ENCODE data around the gene SBK2.
A peak's percentile ranks its signal among the peaks of the same experiment; 100 is the strongest.

The SBK2 gene

GRCh38 chr19:55550321-55550650 is 13.4 kb upstream of the SBK2 start:
- Histone ChIP-seq H3K4me3 (peak overlapping the region; percentile 41 to 67 (median 52); a peak in 17 of 20 replicates), H3K4me2 (peak overlapping the region; percentile 83 to 99 (median 91)), H3K27ac (peak overlapping the region; percentile 59 to 98 (median 77); a peak in 20 of 22 replicates), H3K9ac (peak overlapping the region; percentile 57 to 84 (median 72); a peak in 21 of 22 replicates), H3K9me3 (replicated peaks in 1 of 11) (no peaks in the 10 kb centered on the region), H3K36me3 (no peaks in the 10 kb centered on the region), H4K20me1 (no peaks in the 10 kb centered on the region), H3K27me3 (no peaks in the 10 kb centered on the region), H3K4me1 (peaks cover 57 to 84% (median 78%) of the 10 kb centered on the region in 10 experiments)
- TF ChIP-seq Cebpa-rat (IDR thresholded peaks at IDR 0.05): no peak

DNA sequence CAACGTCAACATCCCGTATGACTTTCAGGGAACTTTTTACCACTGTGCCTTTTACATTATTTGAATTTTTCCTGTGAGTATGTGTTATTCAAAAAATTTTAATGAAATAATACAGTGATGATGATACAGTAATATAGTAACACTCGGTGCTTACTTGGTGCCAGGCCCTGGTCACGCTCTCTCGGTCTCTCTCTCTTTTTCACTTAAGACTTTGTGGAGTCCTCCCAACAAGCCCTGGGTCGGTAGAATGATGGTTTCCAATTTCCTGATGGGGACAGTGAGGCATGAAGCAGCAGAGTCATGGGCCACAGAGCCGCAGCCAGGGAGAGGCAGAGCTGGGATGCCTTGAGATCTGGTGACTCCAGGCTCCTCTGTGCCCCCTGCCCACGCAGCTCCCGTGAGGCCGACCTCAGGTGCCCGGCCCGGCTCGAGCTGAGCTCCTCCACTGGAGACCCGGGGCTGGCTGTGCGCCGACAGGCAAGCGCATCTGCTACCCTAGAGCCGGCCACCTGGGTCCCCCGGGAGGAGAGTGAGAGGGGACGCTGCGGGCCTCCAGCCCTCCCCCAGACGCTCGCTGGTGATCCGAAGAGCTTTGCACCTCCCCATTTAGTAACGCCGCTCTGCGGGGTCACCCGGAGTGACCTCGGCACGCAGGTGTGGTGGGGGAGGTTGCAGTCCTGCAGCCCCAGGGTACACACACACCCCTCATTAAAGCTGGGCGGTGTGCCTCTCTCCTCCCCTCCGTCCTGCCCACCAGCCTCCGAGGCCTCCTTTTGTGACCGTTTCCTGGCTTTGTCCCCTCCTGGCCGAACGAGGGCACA is 12.8 kb upstream of the SBK2 start:
- Histone ChIP-seq H3K36me3 (no peaks in the 10 kb centered on the region), H3K9ac (peak overlapping the region; percentile 57 to 84 (median 72)), H3K4me1 (peaks cover 62 to 89% (median 84%) of the 10 kb centered on the region in 10 experiments), H3K9me3 (replicated peaks in 1 of 11) (no peaks in the 10 kb centered on the region), H3K27ac (peak overlapping the region; percentile 59 to 98 (median 77)), H3K4me3 (peak overlapping the region; percentile 41 to 67 (median 52); a peak in 19 of 20 replicates), H3K27me3 (no peaks in the 10 kb centered on the region), H3K4me2 (peak overlapping the region; percentile 83 to 99 (median 91)), H4K20me1 (no peaks in the 10 kb centered on the region)
- TF ChIP-seq Cebpa-rat (IDR thresholded peaks at IDR 0.05): no peak

GRCh38 chr19:55546822-55547614 is 10.1 kb upstream of the SBK2 start:
- Histone ChIP-seq H3K27ac (peak overlapping the region; percentile 74 to 98 (median 83)), H3K4me1 (peaks cover 61 to 79% (median 74%) of the 10 kb centered on the region in 10 experiments), H3K4me2 (peak overlapping the region; percentile 83 to 98 (median 91))

GRCh38 chr19:55546011-55546410 is 9.1 kb upstream of the SBK2 start:
- peak overlapping the region; percentile 48 to 84 (median 71) for H3K9ac ChIP-seq
- H3K9me3 ChIP-seq (replicated peaks in 1 of 11): no peaks in the 10 kb centered on the region
- H3K27ac ChIP-seq: peak overlapping the region; percentile 74 to 98 (median 83)
- no peak for TF ChIP-seq Cebpa-rat (IDR thresholded peaks at IDR 0.05)
- peak overlapping the region; percentile 83 to 98 (median 91) for H3K4me2 ChIP-seq
- H3K36me3 ChIP-seq: no peaks in the 10 kb centered on the region
- no peaks in the 10 kb centered on the region for H4K20me1 ChIP-seq
- no peak overlapping the region; a peak in 4 of 20 replicates for H3K4me3 ChIP-seq
- H3K4me1 ChIP-seq: peaks cover 61 to 69% (median 67%) of the 10 kb centered on the region in 10 experiments
- H3K27me3 ChIP-seq: no peaks in the 10 kb centered on the region

More at GRCh38 chr19:55546822-55547614, 10.1 kb upstream of the SBK2 start:
- H3K27me3 ChIP-seq: no peaks in the 10 kb centered on the region
- no peak for TF ChIP-seq Cebpa-rat (IDR thresholded peaks at IDR 0.05)
- no peaks in the 10 kb centered on the region for H3K36me3 ChIP-seq
- H3K9me3 ChIP-seq (replicated peaks in 1 of 11): no peaks in the 10 kb centered on the region
- peak overlapping the region; percentile 10 to 53 (median 32); a peak in 15 of 20 replicates for H3K4me3 ChIP-seq
- H3K9ac ChIP-seq: peak overlapping the region; percentile 48 to 84 (median 71)
- H4K20me1 ChIP-seq: no peaks in the 10 kb centered on the region

DNA sequence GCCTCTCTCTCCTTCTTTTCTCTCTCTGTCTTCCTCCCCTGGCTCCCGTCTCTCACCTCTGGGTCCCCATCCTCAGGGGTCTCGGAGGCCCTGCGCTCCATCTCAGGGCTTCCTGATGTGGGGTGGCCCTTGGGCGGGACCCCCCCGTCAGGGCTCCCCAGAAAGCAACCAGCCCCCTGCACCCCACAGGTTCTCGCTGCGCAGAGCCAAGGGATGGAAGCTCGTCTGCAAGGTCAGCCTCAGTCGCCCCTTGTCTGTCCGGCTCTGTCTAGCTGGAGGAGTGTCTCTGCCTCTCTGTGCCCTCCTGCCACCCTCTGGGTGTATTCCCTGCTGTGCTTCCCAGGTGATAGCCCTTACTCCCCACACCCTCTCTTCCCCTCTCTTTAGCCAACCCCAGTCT is 8.5 kb upstream of the SBK2 start, which contains the start of gene SBK3:
Gene SBK3 (minus strand): TSS at position 101 of the 400 bp plus-strand sequence. CDS start 0 bp downstream, at position 101.
- Histone ChIP-seq H3K4me2 (peak within 1 kb of the TSS; percentile 83 to 98 (median 91)), H3K9me3 (replicated peaks in 1 of 11) (no peaks in the 10 kb centered on the region), H3K9ac (peak within 1 kb of the TSS; percentile 48 to 84 (median 71)), H3K4me3 (peak within 1 kb of the TSS in 6 of 10 experiments; percentile 11 to 53 (median 32); a peak in 7 of 20 replicates), H3K27ac (peak within 1 kb of the TSS; percentile 74 to 98 (median 83)), H3K27me3 (no peaks in the 10 kb centered on the region), H3K36me3 (no peaks in the 10 kb centered on the region), H4K20me1 (no peaks in the 10 kb centered on the region), H3K4me1 (peaks cover 61 to 64% (median 63%) of the 10 kb centered on the region in 10 experiments)
- TF ChIP-seq Cebpa-rat (IDR thresholded peaks at IDR 0.05): no peak

DNA sequence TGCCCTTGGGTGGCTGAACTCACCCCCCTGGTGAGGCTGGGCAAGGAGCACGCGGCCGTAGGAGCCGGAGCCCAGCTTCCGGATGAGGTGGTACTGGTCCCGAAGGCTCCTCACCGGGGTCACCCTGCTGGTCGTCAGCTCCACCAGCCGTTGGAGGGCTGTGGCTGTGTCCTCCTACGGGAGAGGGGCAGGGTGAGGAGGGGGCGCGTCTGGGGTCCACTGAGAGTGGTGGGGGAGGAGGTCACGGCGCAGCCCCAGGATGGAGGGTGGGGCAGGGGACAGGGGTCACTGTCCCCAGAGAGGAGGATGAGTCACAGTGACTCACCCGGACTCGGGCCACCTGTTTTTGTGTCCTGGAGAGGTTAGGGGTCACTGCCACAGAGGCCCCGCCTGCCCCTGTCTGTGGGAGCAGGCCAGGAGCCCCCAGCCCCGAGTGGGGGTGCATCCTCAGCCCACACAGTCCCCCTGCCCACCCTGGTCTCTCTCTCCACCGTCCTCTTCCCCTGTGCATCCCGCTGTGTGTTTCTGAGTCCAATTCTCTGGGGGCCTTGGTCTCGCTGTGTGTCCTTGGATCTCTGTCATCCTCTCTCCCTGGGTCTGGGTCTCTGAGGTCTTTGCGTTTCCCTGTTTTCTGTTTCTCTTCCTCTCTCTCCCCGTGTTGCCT is 8.0 kb upstream of the SBK2 start:
- H3K4me1 ChIP-seq: peaks cover 55 to 59% (median 57%) of the 10 kb centered on the region in 10 experiments
- no peak overlapping the region for H3K4me3 ChIP-seq

DNA sequence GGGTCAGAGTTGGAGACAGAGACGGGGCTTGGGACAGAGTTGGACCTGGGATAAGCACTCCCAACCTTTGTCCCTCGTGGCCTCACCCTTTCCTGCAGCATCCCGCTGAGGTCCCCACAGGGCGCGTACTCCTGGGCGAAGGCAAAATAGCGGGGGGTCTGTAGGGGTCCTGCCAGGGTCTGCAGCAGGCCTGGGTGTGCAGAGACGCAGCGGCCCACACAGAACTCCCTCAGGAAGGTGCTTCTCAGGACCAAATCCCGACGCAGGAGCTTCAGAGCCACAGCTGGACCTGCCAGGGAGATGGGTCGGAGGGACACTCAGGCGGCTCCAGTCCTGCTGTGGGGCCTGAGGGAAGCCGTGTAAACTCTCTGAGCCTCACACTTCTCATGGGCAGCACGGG is 7.1 kb upstream of the SBK2 start:
- Histone ChIP-seq H3K27me3 (no peaks in the 10 kb centered on the region), H3K27ac (peak overlapping the region in 2 of 11 experiments; percentile 84 to 85; a peak in 4 of 22 replicates), H3K36me3 (no peaks in the 10 kb centered on the region), H3K9ac (no peak overlapping the region), H3K4me2 (peak overlapping the region in 1 of 11 experiments; percentile 87; a peak in 3 of 22 replicates), H4K20me1 (no peaks in the 10 kb centered on the region), H3K4me3 (no peak overlapping the region), H3K9me3 (replicated peaks in 1 of 11) (no peaks in the 10 kb centered on the region), H3K4me1 (peaks cover 46 to 50% (median 49%) of the 10 kb centered on the region in 10 experiments)
- no peak for TF ChIP-seq Cebpa-rat (IDR thresholded peaks at IDR 0.05)

More for the DNA sequence above, 8.0 kb upstream of the SBK2 start:
- no peaks in the 10 kb centered on the region for H4K20me1 ChIP-seq
- no peaks in the 10 kb centered on the region for H3K9me3 ChIP-seq (replicated peaks in 1 of 11)
- no peaks in the 10 kb centered on the region for H3K36me3 ChIP-seq
- H3K9ac ChIP-seq: peak overlapping the region in 10 of 11 experiments; percentile 48 to 84 (median 73); a peak in 15 of 22 replicates
- H3K27ac ChIP-seq: peak overlapping the region; percentile 74 to 98 (median 83); a peak in 20 of 22 replicates
- H3K4me2 ChIP-seq: peak overlapping the region; percentile 83 to 98 (median 91)
- no peaks in the 10 kb centered on the region for H3K27me3 ChIP-seq
- TF ChIP-seq Cebpa-rat (IDR thresholded peaks at IDR 0.05): no peak

GRCh38 chr19:55543567-55543966 is 6.6 kb upstream of the SBK2 start:
- Histone ChIP-seq H4K20me1 (no peaks in the 10 kb centered on the region), H3K9me3 (replicated peaks in 1 of 11) (no peaks in the 10 kb centered on the region), H3K27me3 (no peaks in the 10 kb centered on the region), H3K27ac (no peak overlapping the region), H3K4me2 (no peak overlapping the region), H3K4me3 (no peak overlapping the region), H3K9ac (no peak overlapping the region), H3K36me3 (no peaks in the 10 kb centered on the region), H3K4me1 (peaks cover 42 to 46% (median 45%) of the 10 kb centered on the region in 10 experiments)
- TF ChIP-seq Cebpa-rat (IDR thresholded peaks at IDR 0.05): no peak
